Activated CD4-positive, CD25-positive, alpha-beta regulatory T cell treated with anti-CD3 and anti-CD28 coated beads, Interleukin-2, amount 50 U/mL, for 72 hours (primary cell): Measurements from ENCODE around the gene STMN3.

Experiments
- DNase-seq: peaks from one replicate; pipeline ENCODE4 v3.0.0; 2021

The STMN3 gene

DNA sequence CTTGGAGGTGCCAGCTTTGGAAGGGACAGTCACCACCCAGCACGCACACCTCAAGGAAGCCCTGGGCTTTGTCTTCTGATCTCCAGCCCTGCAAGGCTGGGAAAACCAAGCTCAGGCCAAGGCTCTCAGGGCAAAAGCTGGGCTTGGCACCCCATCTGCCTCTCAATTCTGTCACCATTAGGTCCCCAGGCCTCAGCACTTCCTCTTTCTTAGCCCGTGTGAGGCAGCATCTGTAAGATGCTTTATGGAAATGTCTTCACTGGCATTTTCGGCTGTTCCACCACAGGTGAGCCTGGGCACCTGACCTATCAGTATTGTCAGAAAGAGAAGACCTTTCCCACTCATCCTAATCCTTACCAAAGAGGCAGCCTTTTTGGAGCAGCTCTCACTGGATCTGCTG lies 50.9 kb downstream of the STMN3 start:
- DNase-seq: no peak

GRCh38 chr20:63601679-63602078 lies 51.5 kb downstream of the STMN3 start:
- DNase-seq: peak; percentile 67

- no peak for DNase-seq
Observed at GRCh38 chr20:63599396-63600050, 53.7 kb downstream of the STMN3 start.

GRCh38 chr20:63598479-63599395 lies 54.5 kb downstream of the STMN3 start:
- DNase-seq: no peak

DNA sequence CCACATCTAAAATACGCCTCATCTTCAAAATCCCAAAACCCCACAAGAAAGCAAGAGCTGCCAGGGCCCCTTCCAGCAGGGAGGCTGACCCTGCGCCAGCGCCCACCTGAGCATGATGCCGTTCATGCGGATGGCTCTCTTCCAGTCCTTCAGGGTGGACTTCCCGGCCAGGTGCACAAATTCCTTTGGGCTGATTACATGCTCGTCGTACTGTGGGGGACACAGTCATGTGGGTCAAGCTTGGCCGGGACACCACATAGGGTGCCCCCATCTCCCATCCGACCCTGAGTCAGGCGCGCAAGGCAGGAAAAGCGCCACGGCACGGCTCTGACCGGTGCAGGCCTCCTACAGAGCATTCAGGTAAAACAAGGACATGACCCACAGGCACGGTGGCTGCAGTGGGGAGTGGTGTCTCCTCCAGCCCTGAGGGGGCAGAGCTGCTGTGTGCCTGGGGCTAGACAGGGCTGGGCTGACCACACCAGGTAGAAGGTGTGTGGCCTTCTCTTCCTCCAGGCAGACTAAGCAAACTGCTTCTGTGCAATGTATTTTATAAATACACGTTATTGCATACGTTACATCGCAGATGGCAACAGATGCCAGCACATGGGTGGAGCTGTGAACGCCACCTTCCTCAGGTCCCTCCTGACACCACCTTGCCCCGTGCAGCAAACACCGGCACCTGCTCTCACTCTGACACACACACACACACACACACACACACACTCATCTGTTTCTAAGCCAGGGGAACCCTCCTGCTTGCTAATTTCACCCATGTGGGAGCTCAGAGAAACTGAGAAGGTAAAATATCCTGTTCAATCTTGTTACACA lies 55.4 kb downstream of the STMN3 start:
- DNase-seq: no peak

- no peak for DNase-seq
Observed at GRCh38 chr20:63596423-63596822, 56.8 kb downstream of the STMN3 start.

GRCh38 chr20:63595416-63596127 lies 57.7 kb downstream of the STMN3 start:
- DNase-seq: no peak

DNA sequence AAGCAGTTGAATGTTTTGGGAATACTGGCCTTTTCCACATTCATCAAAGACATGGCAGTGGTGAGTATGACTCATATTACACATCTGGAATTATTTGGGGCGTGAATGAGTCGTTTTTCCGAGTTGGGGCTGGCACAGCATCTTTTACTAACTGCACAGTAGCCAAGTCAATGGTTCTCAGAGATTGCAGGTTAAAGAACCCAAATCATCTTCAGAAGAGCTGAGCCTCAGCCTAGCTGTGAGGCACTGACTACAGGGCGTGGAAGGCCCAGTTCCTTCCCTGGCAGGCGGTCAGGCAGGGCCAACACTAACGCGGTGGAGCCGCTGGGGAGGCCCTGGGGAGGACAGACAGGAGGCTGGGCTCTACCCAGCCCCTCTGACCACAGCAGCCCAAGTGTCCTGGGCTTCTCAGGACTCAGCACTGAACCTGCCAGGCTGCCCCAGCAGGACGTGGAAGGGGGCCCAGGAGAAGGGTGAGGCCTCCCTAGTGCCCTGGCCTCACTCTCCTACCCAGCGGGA lies 59.1 kb downstream of the STMN3 start:
- no peak for DNase-seq

- no peak for DNase-seq
Observed at GRCh38 chr20:63592661-63593060, 60.6 kb downstream of the STMN3 start.

DNA sequence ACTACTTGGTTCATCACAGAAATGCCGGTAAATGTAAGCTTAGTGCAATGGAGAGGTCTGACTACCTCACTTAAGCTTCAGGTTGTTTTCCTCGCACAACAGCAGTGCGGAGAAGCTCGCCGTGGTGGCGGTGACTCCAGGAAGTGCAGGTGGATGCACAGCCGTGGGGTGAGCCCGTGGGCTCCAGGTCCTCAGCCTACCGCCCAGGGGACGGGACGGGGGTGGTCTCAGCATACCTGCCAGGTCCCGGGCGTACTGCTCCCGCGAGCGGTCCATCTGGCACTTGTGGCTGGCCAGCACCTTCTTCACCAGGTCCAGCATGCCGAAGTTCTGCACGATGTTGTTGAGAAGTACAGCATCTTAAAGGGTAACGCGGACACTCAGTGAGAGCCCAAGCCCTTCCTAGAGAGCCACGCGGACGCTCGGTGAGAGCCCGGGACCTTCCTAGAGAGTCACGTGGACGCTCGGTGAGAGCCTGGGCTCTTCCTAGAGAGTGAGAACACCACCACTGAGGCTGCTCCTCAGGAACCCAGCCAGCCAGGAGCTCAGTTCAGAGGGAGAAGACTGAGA lies 61.4 kb downstream of the STMN3 start:
- DNase-seq: no peak

DNA sequence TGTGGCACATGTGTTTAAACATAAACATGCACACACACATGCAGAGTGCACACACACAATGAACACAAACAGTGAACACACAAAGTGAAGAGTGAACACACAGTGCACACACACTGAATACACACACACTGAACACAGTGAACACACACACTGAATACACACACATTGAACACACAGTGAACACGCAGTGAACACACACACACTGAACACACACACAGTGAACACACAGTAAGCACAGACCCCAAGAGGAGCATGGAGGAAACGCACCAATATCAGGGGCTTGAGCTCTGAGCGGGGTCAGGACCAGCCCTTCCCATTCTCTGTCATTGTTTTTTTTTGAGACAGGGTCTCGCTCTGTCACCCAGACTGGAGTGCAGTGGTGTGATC lies 62.1 kb downstream of the STMN3 start:
- DNase-seq: no peak

GRCh38 chr20:63590218-63591146 lies 62.7 kb downstream of the STMN3 start:
- no peak for DNase-seq
